HG03108 (cell line): ENCODE results near the gene SIPA1L3.

ENCODE experiments used
- ATAC-seq: cut with Tn5 transposase; IDR thresholded peaks from one replicate; pipeline ENCODE4 v1.9.1; 2021; ENCODE audit warnings: moderate library complexity; ENCODE audit not compliant: unreplicated experiment

Gene SIPA1L3

DNA sequence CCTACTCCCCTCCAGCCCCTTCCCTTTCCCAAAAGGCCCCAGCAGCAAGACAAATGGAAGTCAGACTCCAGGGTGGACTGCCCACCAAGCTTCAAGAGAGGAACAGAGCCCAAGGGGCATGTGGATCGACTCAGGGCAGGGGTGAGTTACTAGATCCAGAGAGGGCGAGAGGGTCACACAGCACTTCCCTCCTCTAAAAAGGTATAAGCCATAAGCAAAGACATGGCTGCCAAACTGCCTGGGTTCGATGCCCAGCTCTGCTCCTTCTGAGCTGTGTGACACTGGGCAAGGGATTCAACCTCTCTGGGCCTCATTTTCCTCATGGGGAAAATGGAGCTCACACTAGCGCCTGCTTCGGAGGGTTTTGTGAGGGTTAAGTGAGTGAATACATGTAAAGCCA lies 345.4 kb downstream of the SIPA1L3 start:
- no peak for ATAC-seq

DNA sequence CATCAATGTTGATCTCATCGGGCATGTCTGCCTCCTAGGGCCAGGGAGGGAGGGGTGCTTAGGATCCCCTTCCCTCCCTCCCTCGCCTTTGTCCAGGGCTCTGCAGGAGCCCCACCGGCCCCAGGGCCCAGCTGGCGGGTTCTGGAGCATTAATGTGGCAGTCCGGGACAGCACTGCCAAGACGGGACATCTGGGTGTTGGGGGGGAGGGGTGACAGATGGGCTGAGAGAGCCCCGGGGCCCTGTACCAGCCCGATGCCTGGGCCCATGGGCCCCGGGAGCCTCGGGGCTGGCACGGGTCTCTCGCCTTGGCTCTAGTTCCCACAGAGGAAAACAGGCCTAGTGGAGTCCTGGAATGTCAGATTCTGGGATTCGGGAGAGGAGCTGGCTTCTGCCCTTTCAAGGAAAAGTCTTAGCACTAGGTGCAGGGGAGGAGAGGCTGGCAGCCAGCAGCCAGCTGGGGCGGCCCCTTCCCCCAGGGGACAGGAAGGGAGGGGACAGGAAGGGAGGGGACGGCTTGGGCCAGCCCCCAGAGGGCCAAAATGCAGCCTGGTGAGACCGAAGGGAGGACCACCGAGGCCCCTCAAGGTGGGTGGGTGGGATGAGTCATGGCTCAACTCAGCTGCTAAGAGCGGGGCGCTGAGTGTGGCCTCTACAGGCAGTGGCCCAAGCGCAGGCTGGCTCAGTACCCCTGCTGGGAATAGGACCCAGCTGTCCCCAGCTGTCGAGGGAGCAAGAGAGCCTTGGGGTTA lies 346.1 kb downstream of the SIPA1L3 start:
- ATAC-seq, result no peak

DNA sequence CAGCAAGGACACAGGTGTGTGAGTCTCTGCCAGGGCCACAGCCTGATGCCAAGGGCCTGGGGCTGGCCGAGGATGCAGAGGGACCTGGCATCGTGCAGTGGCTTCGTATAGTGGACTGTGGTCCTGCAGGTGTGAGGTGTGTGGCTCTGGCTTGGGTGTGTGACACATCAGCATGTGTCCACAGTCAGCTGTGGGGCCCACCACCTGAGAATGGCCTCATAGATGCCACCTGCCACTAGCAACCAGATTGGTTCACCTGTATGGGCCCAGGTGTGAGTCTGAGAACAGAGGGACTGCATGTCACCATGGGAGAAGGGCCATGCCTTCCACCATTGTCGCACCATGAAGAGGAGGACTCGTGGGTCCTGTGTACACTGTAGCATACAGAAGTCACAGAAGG lies 346.8 kb downstream of the SIPA1L3 start:
- no peak for ATAC-seq

DNA sequence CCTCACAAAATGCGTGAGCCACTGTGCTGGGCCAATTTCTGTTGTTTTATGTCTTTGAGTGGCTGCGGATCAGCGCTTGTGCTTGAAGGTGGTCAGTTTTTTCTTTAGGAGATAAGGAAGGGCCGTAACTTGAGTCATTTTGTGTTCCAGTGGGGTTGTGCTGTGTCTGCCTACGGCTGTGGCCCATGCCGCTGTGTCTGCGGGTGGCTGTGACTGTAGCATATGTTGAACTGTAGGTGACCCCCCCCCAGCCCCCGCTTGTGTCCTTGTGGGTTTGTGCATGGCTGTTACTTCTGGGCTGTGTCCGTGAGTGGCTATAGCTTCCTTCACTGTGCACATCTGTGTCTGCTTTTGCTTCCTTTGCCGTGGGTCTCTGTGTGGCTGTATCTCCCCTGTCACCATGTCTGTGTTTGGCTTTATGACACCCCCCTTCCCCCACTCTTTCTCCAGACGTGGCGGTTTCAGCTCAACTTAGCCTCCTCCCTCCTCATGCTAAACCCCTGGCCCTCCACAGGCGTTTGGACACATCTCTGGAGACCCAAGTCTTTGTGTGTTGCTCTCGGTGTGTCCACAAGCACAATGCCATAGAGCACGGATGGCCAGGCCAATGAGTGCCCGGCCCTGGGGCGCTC lies 348.5 kb downstream of the SIPA1L3 start:
- no peak for ATAC-seq
